Measurements from ENCODE around the gene GFER.
"Not testable (repeated sequence)": the region's sequence is repeated elsewhere in the genome, so short reads cannot be mapped to it uniquely, and the experiment has no call there.

GFER gene

GRCh38 chr16:1983544-1984346, at the start of gene GFER:
Gene GFER, plus strand, starts transcription at chr16:1984193. Its CDS starts 26 bp downstream, at chr16:1984219.
- Histone ChIP-seq H3K4me1 (ENCODE audit: control insufficient read depth, insufficient read depth, low read length) (peaks cover 15% of the 10 kb centered on the region), H3K27me3 (replicated peaks; ENCODE audit: control insufficient read depth, insufficient read depth, low read length) (peaks cover 6% of the 10 kb centered on the region), H3K9ac (ENCODE audit: low read length) (peak within 1 kb of the TSS; percentile 78), H3K36me3 (ENCODE audit: control insufficient read depth, insufficient read depth, low read length, severe bottlenecking) (peaks cover 13% of the 10 kb centered on the region), H3K4me3 (ENCODE audit: low read length) (peak within 1 kb of the TSS; percentile 76), H3K9me3 (ENCODE audit: control insufficient read depth, low read length) (no peaks in the 10 kb centered on the region)
- DNase-seq (ENCODE audit: low read depth) = peak; percentile 96

GRCh38 chr16:1936945-1937479, 47.0 kb upstream of the GFER start:
- H3K9ac ChIP-seq (ENCODE audit: low read length) = no peak overlapping the region
- no peaks in the 10 kb centered on the region for H3K9me3 ChIP-seq (ENCODE audit: control insufficient read depth, low read length)
- DNase-seq (ENCODE audit: low read depth) = no peak
- H3K36me3 ChIP-seq (ENCODE audit: control insufficient read depth, insufficient read depth, low read length, severe bottlenecking) = peaks cover 21% of the 10 kb centered on the region
- H3K4me3 ChIP-seq (ENCODE audit: low read length) = no peak overlapping the region
- peaks cover 15% of the 10 kb centered on the region for H3K4me1 ChIP-seq (ENCODE audit: control insufficient read depth, insufficient read depth, low read length)
- H3K27me3 ChIP-seq (replicated peaks; ENCODE audit: control insufficient read depth, insufficient read depth, low read length) = peaks cover 16% of the 10 kb centered on the region

GRCh38 chr16:1938316-1938715, 45.7 kb upstream of the GFER start:
- no peak for DNase-seq (ENCODE audit: low read depth)
- H3K9me3 ChIP-seq (ENCODE audit: control insufficient read depth, low read length) = no peaks in the 10 kb centered on the region
- peaks cover 21% of the 10 kb centered on the region for H3K36me3 ChIP-seq (ENCODE audit: control insufficient read depth, insufficient read depth, low read length, severe bottlenecking)
- no peak overlapping the region for H3K4me3 ChIP-seq (ENCODE audit: low read length)
- peaks cover 23% of the 10 kb centered on the region for H3K4me1 ChIP-seq (ENCODE audit: control insufficient read depth, insufficient read depth, low read length)
- H3K9ac ChIP-seq (ENCODE audit: low read length) = no peak overlapping the region
- H3K27me3 ChIP-seq (replicated peaks; ENCODE audit: control insufficient read depth, insufficient read depth, low read length) = peaks cover 4% of the 10 kb centered on the region

- Histone ChIP-seq H3K27me3 (replicated peaks; ENCODE audit: control insufficient read depth, insufficient read depth, low read length) (no peaks in the 10 kb centered on the region), H3K4me1 (ENCODE audit: control insufficient read depth, insufficient read depth, low read length) (peaks cover 23% of the 10 kb centered on the region), H3K9me3 (ENCODE audit: control insufficient read depth, low read length) (no peaks in the 10 kb centered on the region), H3K4me3 (ENCODE audit: low read length) (no peak overlapping the region), H3K36me3 (ENCODE audit: control insufficient read depth, insufficient read depth, low read length, severe bottlenecking) (peaks cover 21% of the 10 kb centered on the region), H3K9ac (ENCODE audit: low read length) (no peak overlapping the region)
- DNase-seq (ENCODE audit: low read depth) = no peak
Observed at GRCh38 chr16:1938910-1939309, 45.1 kb upstream of the GFER start.

GRCh38 chr16:1939833-1940232, 44.2 kb upstream of the GFER start:
- H3K4me3 ChIP-seq (ENCODE audit: low read length); H3K9me3 ChIP-seq (ENCODE audit: control insufficient read depth, low read length); H3K27me3 ChIP-seq (replicated peaks; ENCODE audit: control insufficient read depth, insufficient read depth, low read length); DNase-seq (ENCODE audit: low read depth); H3K9ac ChIP-seq (ENCODE audit: low read length): not testable (repeated sequence)
- H3K4me1 ChIP-seq (ENCODE audit: control insufficient read depth, insufficient read depth, low read length) = peaks cover 23% of the 10 kb centered on the region
- H3K36me3 ChIP-seq (ENCODE audit: control insufficient read depth, insufficient read depth, low read length, severe bottlenecking) = peaks cover 21% of the 10 kb centered on the region

GRCh38 chr16:1940273-1941161, 43.5 kb upstream of the GFER start:
- Histone ChIP-seq H3K9me3 (ENCODE audit: control insufficient read depth, low read length) (no peaks in the 10 kb centered on the region), H3K4me3 (ENCODE audit: low read length) (no peak overlapping the region)
- DNase-seq (ENCODE audit: low read depth) = no peak

GRCh38 chr16:1941162-1942046, 42.6 kb upstream of the GFER start:
- H3K36me3 ChIP-seq (ENCODE audit: control insufficient read depth, insufficient read depth, low read length, severe bottlenecking) = peaks cover 21% of the 10 kb centered on the region
- H3K4me1 ChIP-seq (ENCODE audit: control insufficient read depth, insufficient read depth, low read length) = peaks cover 23% of the 10 kb centered on the region
- peak overlapping the region; percentile 94 for H3K9ac ChIP-seq (ENCODE audit: low read length)
- H3K4me3 ChIP-seq (ENCODE audit: low read length) = peak overlapping the region; percentile 92
- H3K27me3 ChIP-seq (replicated peaks; ENCODE audit: control insufficient read depth, insufficient read depth, low read length) = no peaks in the 10 kb centered on the region
- H3K9me3 ChIP-seq (ENCODE audit: control insufficient read depth, low read length) = no peaks in the 10 kb centered on the region
- DNase-seq (ENCODE audit: low read depth) = no peak

More at GRCh38 chr16:1940273-1941161, 43.5 kb upstream of the GFER start:
- H3K36me3 ChIP-seq (ENCODE audit: control insufficient read depth, insufficient read depth, low read length, severe bottlenecking) = peaks cover 21% of the 10 kb centered on the region
- H3K4me1 ChIP-seq (ENCODE audit: control insufficient read depth, insufficient read depth, low read length) = peaks cover 23% of the 10 kb centered on the region
- H3K9ac ChIP-seq (ENCODE audit: low read length) = no peak overlapping the region
- H3K27me3 ChIP-seq (replicated peaks; ENCODE audit: control insufficient read depth, insufficient read depth, low read length) = no peaks in the 10 kb centered on the region

- Histone ChIP-seq H3K27me3 (replicated peaks; ENCODE audit: control insufficient read depth, insufficient read depth, low read length) (no peaks in the 10 kb centered on the region), H3K4me3 (ENCODE audit: low read length) (peak overlapping the region; percentile 92), H3K36me3 (ENCODE audit: control insufficient read depth, insufficient read depth, low read length, severe bottlenecking) (peaks cover 21% of the 10 kb centered on the region), H3K4me1 (ENCODE audit: control insufficient read depth, insufficient read depth, low read length) (peaks cover 23% of the 10 kb centered on the region), H3K9me3 (ENCODE audit: control insufficient read depth, low read length) (no peaks in the 10 kb centered on the region), H3K9ac (ENCODE audit: low read length) (peak overlapping the region; percentile 94)
- DNase-seq (ENCODE audit: low read depth) = peak; percentile 30
Observed at GRCh38 chr16:1942047-1942809, 41.8 kb upstream of the GFER start.

- peak; percentile 100 for DNase-seq (ENCODE audit: low read depth)
- H3K9ac ChIP-seq (ENCODE audit: low read length) = peak within 1 kb of the TSS; percentile 94
- H3K27me3 ChIP-seq (replicated peaks; ENCODE audit: control insufficient read depth, insufficient read depth, low read length) = no peaks in the 10 kb centered on the region
- peak within 1 kb of the TSS; percentile 92 for H3K4me3 ChIP-seq (ENCODE audit: low read length)
- H3K36me3 ChIP-seq (ENCODE audit: control insufficient read depth, insufficient read depth, low read length, severe bottlenecking) = peaks cover 19% of the 10 kb centered on the region
- peaks cover 23% of the 10 kb centered on the region for H3K4me1 ChIP-seq (ENCODE audit: control insufficient read depth, insufficient read depth, low read length)
- H3K9me3 ChIP-seq (ENCODE audit: control insufficient read depth, low read length) = no peaks in the 10 kb centered on the region
Observed at GRCh38 chr16:1942810-1943726, 40.9 kb upstream of the GFER start, which contains the start of gene MSRB1. Gene MSRB1, minus strand, starts transcription at chr16:1943199. Its CDS starts 43 bp downstream, at chr16:1943156.

Measured in adipocyte (in vitro differentiated cells).